GM23248 (cell line): ENCODE results near the gene PARD3B. TPM values are rescaled to one million over a fixed set of nuclear protein-coding genes. Genes with fewer than 3 reads are reported as not detected.
A peak's percentile ranks its signal among the peaks of the same experiment; 100 is the strongest.

Experiments used
- DNase-seq: peaks from one replicate; pipeline ENCODE4 v3.0.0-alpha.2; 2015
- H2AFZ ChIP-seq: fragments of 200-600 bp; sonication (generic); 2 replicates; pipeline ENCODE4 v1.6.1; 2016; ENCODE audit warnings: antibody characterized with exemption
- H3F3A ChIP-seq: fragments of 200-600 bp; sonication (generic); 2 replicates; pipeline ENCODE4 v1.6.1; 2016; ENCODE audit warnings: mild to moderate bottlenecking, antibody characterized with exemption, mixed run types; ENCODE audit not compliant: insufficient read depth
- H3K27ac ChIP-seq: fragments of 200-600 bp; sonication (generic); 2 replicates; pipeline ENCODE4 v1.5.1; 2016; ENCODE audit warnings: mild to moderate bottlenecking
- H3K27me3 ChIP-seq: fragments of 200-600 bp; sonication (generic); replicated peaks from 2 replicates; pipeline ENCODE4 v1.6.1; 2016; ENCODE audit warnings: mild to moderate bottlenecking; ENCODE audit not compliant: insufficient read depth
- H3K36me3 ChIP-seq: fragments of 200-600 bp; sonication (generic); 2 replicates; pipeline ENCODE4 v1.6.1; 2016; ENCODE audit warnings: low read depth, mild to moderate bottlenecking
- H3K4me1 ChIP-seq: fragments of 200-600 bp; sonication (generic); 2 replicates; pipeline ENCODE4 v1.6.1; 2016; ENCODE audit warnings: mild to moderate bottlenecking; ENCODE audit not compliant: insufficient read depth
- H3K4me2 ChIP-seq: fragments of 200-600 bp; sonication (generic); one replicate; pipeline ENCODE4 v1.6.1; 2016; ENCODE audit warnings: mild to moderate bottlenecking; ENCODE audit not compliant: unreplicated experiment
- H3K4me3 ChIP-seq: fragments of 200-600 bp; sonication (generic); 2 replicates; pipeline ENCODE4 v1.5.1; 2016; ENCODE audit warnings: mild to moderate bottlenecking
- H3K79me2 ChIP-seq: fragments of 200-600 bp; sonication (generic); 2 replicates; pipeline ENCODE4 v1.6.1; 2016; ENCODE audit warnings: mild to moderate bottlenecking; ENCODE audit not compliant: insufficient read depth
- H3K9ac ChIP-seq: fragments of 200-600 bp; sonication (generic); 2 replicates; pipeline ENCODE4 v1.6.1; 2016; ENCODE audit warnings: mild to moderate bottlenecking
- H3K9me2 ChIP-seq: fragments of 200-600 bp; sonication (generic); 2 replicates; pipeline ENCODE4 v1.6.1; 2016; ENCODE audit warnings: mixed run types, mild to moderate bottlenecking, moderate library complexity; ENCODE audit not compliant: insufficient read depth
- H3K9me3 ChIP-seq: fragments of 200-600 bp; sonication (generic); one replicate; pipeline ENCODE4 v1.6.1; 2017; ENCODE audit warnings: low read depth
- H4K20me1 ChIP-seq: fragments of 200-600 bp; sonication (generic); 2 replicates; pipeline ENCODE4 v1.6.0; 2016; ENCODE audit not compliant: insufficient read depth
- EZH2 ChIP-seq: fragments of 200-600 bp; sonication (generic); IDR thresholded peaks from 2 replicates; pipeline ENCODE4 v1.6.1; 2018; ENCODE audit warnings: antibody characterized with exemption, mild to moderate bottlenecking; ENCODE audit not compliant: insufficient read depth, poor library complexity, severe bottlenecking
- EZH2phosphoT487 ChIP-seq: fragments of 200-600 bp; sonication (generic); IDR thresholded peaks from 2 replicates; pipeline ENCODE4 v1.6.1; 2018; ENCODE audit warnings: antibody characterized with exemption, moderate library complexity, mild to moderate bottlenecking, low read depth; ENCODE audit not compliant: insufficient read depth
- WGBS, 2 experiments: methylation state at CpG; one replicate each; pipeline ENCODE4 v1.1.6; 2015 to 2017; ENCODE audit warnings: low lambda C conversion rate in 2 of 2, low coverage in 1 of 2; ENCODE audit errors: missing lambda C conversion rate in 2 of 2; 5-methylcytosine and 5-hydroxymethylcytosine counted together
- in situ Hi-C: fragments of 300-500 bp; cut with MboI; formaldehyde crosslinking; loops from 2 replicates; pipeline ENCODE4 v1.15.0; 2020
- polyA plus RNA-seq: library from polyadenylated mRNA; unstranded; fragments of >200 nt; fragmentation: Nextera tagmentation; extraction: Ambion mirVana; gene quantifications from 2 replicates; pipeline ENCODE4 v1.2.1, GENCODE V29; 2016
- total RNA-seq: library from RNA; depleted of rRNA; stranded (reverse); fragments of >200 nt; shearing (Covaris generic); gene quantifications from 2 replicates; pipeline ENCODE4 v1.2.3, GENCODE V29; 2014

Gene PARD3B
- total and polyA plus RNA-seq, 2 experiments from 2014 or later: 2.5 to 6.9 TPM

GRCh38 chr2:205535001-205535400, 989.7 kb downstream of the PARD3B start:
- no peaks in the 10 kb centered on the region for H3K9me2 ChIP-seq
- no peak overlapping the region for H3K4me2 ChIP-seq
- no peaks in the 10 kb centered on the region for H3K36me3 ChIP-seq
- H3F3A ChIP-seq: no peaks in the 10 kb centered on the region
- H3K27ac ChIP-seq: no peak overlapping the region
- no peaks in the 10 kb centered on the region for H3K9me3 ChIP-seq
- no peaks in the 10 kb centered on the region for H3K27me3 ChIP-seq
- H3K9ac ChIP-seq: no peak overlapping the region
- WGBS, 2 experiments: 96 to 98% methylated on average over 3 of the region's 3 CpGs
- in situ Hi-C loops: no loop called here
- no peak for DNase-seq
- H4K20me1 ChIP-seq: no peaks in the 10 kb centered on the region
- TF ChIP-seq EZH2phosphoT487 (no peak), EZH2 (no peak)
- no peak overlapping the region for H2AFZ ChIP-seq
- H3K4me3 ChIP-seq: no peak overlapping the region
- H3K79me2 ChIP-seq: no peaks in the 10 kb centered on the region
- no peaks in the 10 kb centered on the region for H3K4me1 ChIP-seq

- H4K20me1 ChIP-seq: no peaks in the 10 kb centered on the region
- H3K4me3 ChIP-seq: no peak overlapping the region
- no peak overlapping the region for H3K27ac ChIP-seq
- in situ Hi-C loops: no loop called here
- no peaks in the 10 kb centered on the region; the same call in 1 of the 2 replicates for H3K4me1 ChIP-seq
- H3K27me3 ChIP-seq: no peaks in the 10 kb centered on the region
- WGBS, 2 experiments: 70 to 76% methylated on average over 5 of the region's 5 CpGs
- H2AFZ ChIP-seq: no peak overlapping the region
- no peaks in the 10 kb centered on the region for H3K9me2 ChIP-seq
- no peak overlapping the region for H3K4me2 ChIP-seq
- DNase-seq: peak; percentile 9
- H3K9ac ChIP-seq: no peak overlapping the region
- no peaks in the 10 kb centered on the region for H3K9me3 ChIP-seq
- no peaks in the 10 kb centered on the region for H3F3A ChIP-seq
- H3K36me3 ChIP-seq: no peaks in the 10 kb centered on the region
- H3K79me2 ChIP-seq: no peaks in the 10 kb centered on the region
- TF ChIP-seq EZH2phosphoT487: no peak
- TF ChIP-seq EZH2: no peak
Measured at GRCh38 chr2:205539603-205540002, 994.3 kb downstream of the PARD3B start.

- Histone ChIP-seq H3K27me3 (no peaks in the 10 kb centered on the region), H2AFZ (no peak overlapping the region), H3K4me2 (no peak overlapping the region), H3K4me3 (no peak overlapping the region), H3K9ac (no peak overlapping the region), H3K36me3 (no peaks in the 10 kb centered on the region), H3K27ac (no peak overlapping the region), H3F3A (no peaks in the 10 kb centered on the region), H4K20me1 (no peaks in the 10 kb centered on the region), H3K9me3 (no peaks in the 10 kb centered on the region), H3K79me2 (no peaks in the 10 kb centered on the region), H3K9me2 (no peaks in the 10 kb centered on the region), H3K4me1 (no peaks in the 10 kb centered on the region; the same call in 1 of the 2 replicates)
- no peak for TF ChIP-seq EZH2
- TF ChIP-seq EZH2phosphoT487: no peak
- in situ Hi-C loops: no loop called here
- no peak for DNase-seq
- 49 to 52% methylated on average over 5 of the region's 5 CpGs for WGBS, 2 experiments
Measured at GRCh38 chr2:205540036-205540435, 994.8 kb downstream of the PARD3B start.

GRCh38 chr2:205543262-205543843, 998.1 kb downstream of the PARD3B start:
- Histone ChIP-seq H3K9me3 (no peaks in the 10 kb centered on the region), H3K27me3 (no peaks in the 10 kb centered on the region), H3F3A (no peaks in the 10 kb centered on the region), H3K4me2 (no peak overlapping the region), H4K20me1 (no peaks in the 10 kb centered on the region), H3K9ac (no peak overlapping the region), H3K27ac (no peak overlapping the region), H2AFZ (no peak overlapping the region), H3K4me1 (no peaks in the 10 kb centered on the region; the same call in 1 of the 2 replicates), H3K79me2 (no peaks in the 10 kb centered on the region), H3K4me3 (no peak overlapping the region), H3K9me2 (no peaks in the 10 kb centered on the region), H3K36me3 (no peaks in the 10 kb centered on the region)
- no peak for TF ChIP-seq EZH2phosphoT487
- TF ChIP-seq EZH2: no peak
- WGBS, 2 experiments: 92 to 95% methylated on average over 5 of the region's 5 CpGs
- no peak for DNase-seq
- in situ Hi-C loops: no loop called here
